Measurements from ENCODE around the gene CRIP3. TPM values are rescaled to one million over a fixed set of nuclear protein-coding genes. Genes with fewer than 3 reads are reported as not detected.
A peak's percentile ranks its signal among the peaks of the same experiment; 100 is the strongest.

CRIP3 gene
- total and polyA plus RNA-seq, 2 of the 13 experiments (the other 11 are each of a cell fraction or from before 2014, with no cell fraction given): 6.3 to 9.3 TPM

DNA sequence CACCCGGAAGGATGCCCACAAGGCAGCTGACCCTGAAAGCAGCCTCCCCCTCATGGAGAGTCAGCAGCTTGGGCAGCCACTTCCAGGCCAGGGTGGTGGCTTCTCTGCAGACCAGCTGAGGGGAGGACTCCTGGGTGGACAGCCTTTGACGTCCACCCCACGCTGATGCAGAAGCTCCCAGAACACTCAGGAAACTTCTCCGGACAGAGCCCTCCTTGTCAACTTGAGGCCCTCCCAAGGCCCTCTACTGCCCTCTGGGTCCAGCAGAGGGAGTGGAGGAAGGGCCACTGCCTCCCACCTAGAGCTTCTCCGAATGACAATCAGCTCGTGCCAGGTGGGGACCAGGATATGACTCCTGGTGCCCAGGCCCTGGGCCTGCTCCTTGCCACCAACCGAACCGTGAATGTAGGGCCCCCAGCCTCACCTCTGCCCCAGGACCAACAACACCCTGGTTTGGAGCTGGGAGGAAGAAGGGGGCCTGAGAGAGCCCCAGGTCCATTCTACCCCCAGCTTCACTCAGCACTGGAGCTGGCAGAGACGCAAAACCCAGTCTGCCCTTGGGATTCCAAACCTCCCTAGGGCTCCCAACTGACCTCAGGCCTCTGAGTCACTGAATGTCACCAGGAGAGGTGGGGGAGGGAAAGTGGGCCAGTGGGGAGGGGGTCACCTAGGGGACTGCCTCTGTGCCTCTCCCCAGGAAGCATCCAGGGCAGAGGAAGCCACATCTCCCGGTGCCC, 21.5 kb downstream of the CRIP3 start (continued):
- TF ChIP-seq, protein P1, sequence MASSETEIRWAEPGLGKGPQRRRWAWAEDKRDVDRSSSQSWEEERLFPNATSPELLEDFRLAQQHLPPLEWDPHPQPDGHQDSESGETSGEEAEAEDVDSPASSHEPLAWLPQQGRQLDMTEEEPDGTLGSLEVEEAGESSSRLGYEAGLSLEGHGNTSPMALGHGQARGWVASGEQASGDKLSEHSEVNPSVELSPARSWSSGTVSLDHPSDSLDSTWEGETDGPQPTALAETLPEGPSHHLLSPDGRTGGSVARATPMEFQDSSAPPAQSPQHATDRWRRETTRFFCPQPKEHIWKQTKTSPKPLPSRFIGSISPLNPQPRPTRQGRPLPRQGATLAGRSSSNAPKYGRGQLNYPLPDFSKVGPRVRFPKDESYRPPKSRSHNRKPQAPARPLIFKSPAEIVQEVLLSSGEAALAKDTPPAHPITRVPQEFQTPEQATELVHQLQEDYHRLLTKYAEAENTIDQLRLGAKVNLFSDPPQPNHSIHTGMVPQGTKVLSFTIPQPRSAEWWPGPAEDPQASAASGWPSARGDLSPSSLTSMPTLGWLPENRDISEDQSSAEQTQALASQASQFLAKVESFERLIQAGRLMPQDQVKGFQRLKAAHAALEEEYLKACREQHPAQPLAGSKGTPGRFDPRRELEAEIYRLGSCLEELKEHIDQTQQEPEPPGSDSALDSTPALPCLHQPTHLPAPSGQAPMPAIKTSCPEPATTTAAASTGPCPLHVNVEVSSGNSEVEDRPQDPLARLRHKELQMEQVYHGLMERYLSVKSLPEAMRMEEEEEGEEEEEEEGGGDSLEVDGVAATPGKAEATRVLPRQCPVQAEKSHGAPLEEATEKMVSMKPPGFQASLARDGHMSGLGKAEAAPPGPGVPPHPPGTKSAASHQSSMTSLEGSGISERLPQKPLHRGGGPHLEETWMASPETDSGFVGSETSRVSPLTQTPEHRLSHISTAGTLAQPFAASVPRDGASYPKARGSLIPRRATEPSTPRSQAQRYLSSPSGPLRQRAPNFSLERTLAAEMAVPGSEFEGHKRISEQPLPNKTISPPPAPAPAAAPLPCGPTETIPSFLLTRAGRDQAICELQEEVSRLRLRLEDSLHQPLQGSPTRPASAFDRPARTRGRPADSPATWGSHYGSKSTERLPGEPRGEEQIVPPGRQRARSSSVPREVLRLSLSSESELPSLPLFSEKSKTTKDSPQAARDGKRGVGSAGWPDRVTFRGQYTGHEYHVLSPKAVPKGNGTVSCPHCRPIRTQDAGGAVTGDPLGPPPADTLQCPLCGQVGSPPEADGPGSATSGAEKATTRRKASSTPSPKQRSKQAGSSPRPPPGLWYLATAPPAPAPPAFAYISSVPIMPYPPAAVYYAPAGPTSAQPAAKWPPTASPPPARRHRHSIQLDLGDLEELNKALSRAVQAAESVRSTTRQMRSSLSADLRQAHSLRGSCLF (CRISPR knock-in tag; IDR thresholded peaks at IDR 0.05; ENCODE audit: borderline replicate concordance): no peak
- TF ChIP-seq ELF1 (CRISPR knock-in tag; IDR thresholded peaks at IDR 0.05): no peak
- peak; percentile 57; the same call in 1 of the 2 replicates for TF ChIP-seq HDAC2 (CRISPR knock-in tag; IDR thresholded peaks at IDR 0.05)
- no peak for TF ChIP-seq SRSF4 (IDR thresholded peaks at IDR 0.05; ENCODE audit: low read depth, low read length, poor library complexity, severe bottlenecking)
- TF ChIP-seq FOXK1 (CRISPR knock-in tag; IDR thresholded peaks at IDR 0.05; ENCODE audit: borderline replicate concordance, low read depth): no peak
- no peak for TF ChIP-seq KLF9 (CRISPR knock-in tag; IDR thresholded peaks at IDR 0.05; ENCODE audit: low read depth)
- TF ChIP-seq ZNF292 (CRISPR knock-in tag; IDR thresholded peaks at IDR 0.05; ENCODE audit: borderline replicate concordance, low read depth): no peak
- no peak for TF ChIP-seq ZNF30 (CRISPR knock-in tag; IDR thresholded peaks at IDR 0.05)
- TF ChIP-seq SALL1 (CRISPR knock-in tag; IDR thresholded peaks at IDR 0.05): peak; percentile 55
- TF ChIP-seq, protein P2, sequence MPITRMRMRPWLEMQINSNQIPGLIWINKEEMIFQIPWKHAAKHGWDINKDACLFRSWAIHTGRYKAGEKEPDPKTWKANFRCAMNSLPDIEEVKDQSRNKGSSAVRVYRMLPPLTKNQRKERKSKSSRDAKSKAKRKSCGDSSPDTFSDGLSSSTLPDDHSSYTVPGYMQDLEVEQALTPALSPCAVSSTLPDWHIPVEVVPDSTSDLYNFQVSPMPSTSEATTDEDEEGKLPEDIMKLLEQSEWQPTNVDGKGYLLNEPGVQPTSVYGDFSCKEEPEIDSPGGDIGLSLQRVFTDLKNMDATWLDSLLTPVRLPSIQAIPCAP (CRISPR knock-in tag; IDR thresholded peaks at IDR 0.05; ENCODE audit: low read depth): no peak
- TF ChIP-seq IRF2 (CRISPR knock-in tag; IDR thresholded peaks at IDR 0.05): no peak
- TF ChIP-seq SATB2 (CRISPR knock-in tag; IDR thresholded peaks at IDR 0.05): no peak
- no peak for TF ChIP-seq FIP1L1 (IDR thresholded peaks at IDR 0.05; ENCODE audit: borderline replicate concordance, insufficient read depth, low read depth, low read length)
- TF ChIP-seq, protein P3, sequence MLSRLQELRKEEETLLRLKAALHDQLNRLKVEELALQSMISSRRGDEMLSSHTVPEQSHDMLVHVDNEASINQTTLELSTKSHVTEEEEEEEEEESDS (CRISPR knock-in tag; IDR thresholded peaks at IDR 0.05; ENCODE audit: borderline replicate concordance): no peak
- no peak for TF ChIP-seq ZBTB3 (CRISPR knock-in tag; IDR thresholded peaks at IDR 0.05; ENCODE audit: borderline replicate concordance, low read depth)
- no peak for TF ChIP-seq RAD51 (IDR thresholded peaks at IDR 0.05; ENCODE audit: borderline replicate concordance)
- TF ChIP-seq KLF15 (CRISPR knock-in tag; IDR thresholded peaks at IDR 0.05; ENCODE audit: borderline replicate concordance): no peak
- peak; percentile 65; the same call in 1 of the 2 replicates for TF ChIP-seq ZNF337 (CRISPR knock-in tag; IDR thresholded peaks at IDR 0.05; ENCODE audit: borderline replicate concordance, low read depth)
- TF ChIP-seq ZNF180 (CRISPR knock-in tag; IDR thresholded peaks at IDR 0.05; ENCODE audit: borderline replicate concordance, low read depth): no peak
- TF ChIP-seq ZNF572 (CRISPR knock-in tag; IDR thresholded peaks at IDR 0.05): 0 out of 2 replicates have a peak, but pooled peaks have one; percentile 1
- TF ChIP-seq TCF7L2 (IDR thresholded peaks at IDR 0.05; ENCODE audit: low read depth, low read length): no peak
- TF ChIP-seq ZNF672 (CRISPR knock-in tag; IDR thresholded peaks at IDR 0.05): no peak
- TF ChIP-seq, protein P4, sequence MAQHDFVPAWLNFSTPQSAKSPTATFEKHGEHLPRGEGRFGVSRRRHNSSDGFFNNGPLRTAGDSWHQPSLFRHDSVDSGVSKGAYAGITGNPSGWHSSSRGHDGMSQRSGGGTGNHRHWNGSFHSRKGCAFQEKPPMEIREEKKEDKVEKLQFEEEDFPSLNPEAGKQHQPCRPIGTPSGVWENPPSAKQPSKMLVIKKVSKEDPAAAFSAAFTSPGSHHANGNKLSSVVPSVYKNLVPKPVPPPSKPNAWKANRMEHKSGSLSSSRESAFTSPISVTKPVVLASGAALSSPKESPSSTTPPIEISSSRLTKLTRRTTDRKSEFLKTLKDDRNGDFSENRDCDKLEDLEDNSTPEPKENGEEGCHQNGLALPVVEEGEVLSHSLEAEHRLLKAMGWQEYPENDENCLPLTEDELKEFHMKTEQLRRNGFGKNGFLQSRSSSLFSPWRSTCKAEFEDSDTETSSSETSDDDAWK (CRISPR knock-in tag; IDR thresholded peaks at IDR 0.05): no peak
